Colonic mucosa (tissue), 4 donors: ENCODE data around the gene SRRD. TPM values are rescaled to one million over a fixed set of nuclear protein-coding genes. Genes with fewer than 3 reads are reported as not detected.

Experiments used
- DNase-seq: peaks from one replicate; pipeline ENCODE4 v3.0.0-alpha.2; 2020
- H3K27ac ChIP-seq: fragments of 200-600 bp; one replicate; pipeline ENCODE4 v1.8.0; 2021
- H3K27me3 ChIP-seq: fragments of 200-600 bp; one replicate; pipeline ENCODE4 v1.8.0; 2021
- H3K36me3 ChIP-seq: fragments of 200-600 bp; one replicate; pipeline ENCODE4 v1.8.0; 2021
- H3K4me1 ChIP-seq: fragments of 200-600 bp; one replicate; pipeline ENCODE4 v1.8.0; 2021; ENCODE audit warnings: mild to moderate bottlenecking
- H3K4me3 ChIP-seq: fragments of 200-600 bp; one replicate; pipeline ENCODE4 v1.8.0; 2021
- H3K9ac ChIP-seq, 2 donors: one replicate each; pipeline ENCODE4 v1.7.0; 2013; ENCODE audit warnings: control low read depth in 2 of 2, low read depth in 2 of 2, low read length in 2 of 2
- H3K9me3 ChIP-seq: fragments of 200-600 bp; one replicate; pipeline ENCODE4 v1.8.0; 2021
- CTCF ChIP-seq: fragments of 200-600 bp; IDR thresholded peaks from one replicate; pipeline ENCODE4 v1.8.0; 2022; ENCODE audit warnings: antibody characterized with exemption, mild to moderate bottlenecking
- intact Hi-C: fragments of 100-400 bp; cut with DNase I; formaldehyde crosslinking; loops from one replicate; pipeline ENCODE4 v1.14.1; 2022
- total RNA-seq, 2 donors: library from RNA; stranded (reverse); fragmentation: NEBNext Ultra II Directional in 1 of 2; extraction: Animal tissue kit (Norgen Biotek cat#: 25700) in 1 of 2; gene quantifications; one replicate each; pipeline ENCODE4 v1.2.1, GENCODE V29; 2021
- donor health status: healthy.
- donor health status: DM: no; HTN: no; CAD: no.
- donor health status: DM: no; HTN: no; CAD: no.

The SRRD gene
- total RNA-seq, 2 donors from 2014 or later = 11.8 to 16.4 TPM

- peaks cover 36% of the 10 kb centered on the region for H3K36me3 ChIP-seq
- DNase-seq = peak; percentile 33
- no peaks in the 10 kb centered on the region for H3K4me1 ChIP-seq
- no peaks in the 10 kb centered on the region for H3K9me3 ChIP-seq
- TF ChIP-seq CTCF = no peak
- H3K4me3 ChIP-seq = no peak overlapping the region
- H3K27me3 ChIP-seq = no peaks in the 10 kb centered on the region
- no peak overlapping the region for H3K9ac ChIP-seq
- no peak overlapping the region for H3K27ac ChIP-seq
- intact Hi-C loops = no loop called here
Observed at GRCh38 chr22:26502688-26503561, 19.2 kb downstream of the SRRD start.

- H3K27ac ChIP-seq = no peak overlapping the region
- H3K4me3 ChIP-seq = no peak overlapping the region
- TF ChIP-seq CTCF = no peak
- no peak for DNase-seq
- H3K36me3 ChIP-seq = peaks cover 28% of the 10 kb centered on the region
- no peak overlapping the region for H3K9ac ChIP-seq
- no peaks in the 10 kb centered on the region for H3K9me3 ChIP-seq
- H3K27me3 ChIP-seq = no peaks in the 10 kb centered on the region
- H3K4me1 ChIP-seq = no peaks in the 10 kb centered on the region
- intact Hi-C loops = no loop called here
Observed at GRCh38 chr22:26503758-26504157, 20.1 kb downstream of the SRRD start.

GRCh38 chr22:26508148-26508547 lies 24.5 kb downstream of the SRRD start:
- Histone ChIP-seq H3K9ac (no peak overlapping the region), H3K4me1 (peaks cover 7% of the 10 kb centered on the region), H3K27me3 (no peaks in the 10 kb centered on the region), H3K36me3 (peaks cover 17% of the 10 kb centered on the region), H3K9me3 (no peaks in the 10 kb centered on the region), H3K27ac (no peak overlapping the region), H3K4me3 (no peak overlapping the region)
- TF ChIP-seq CTCF = no peak
- DNase-seq = no peak
- intact Hi-C loops = no loop called here

- Histone ChIP-seq H3K9me3 (no peaks in the 10 kb centered on the region), H3K9ac (peak within 1 kb of the TSS; percentile 88 to 93), H3K4me1 (peaks cover 7% of the 10 kb centered on the region), H3K4me3 (peak within 1 kb of the TSS; percentile 84), H3K36me3 (no peaks in the 10 kb centered on the region), H3K27me3 (no peaks in the 10 kb centered on the region), H3K27ac (peak within 1 kb of the TSS; percentile 48)
- TF ChIP-seq CTCF = no peak
- intact Hi-C loops = no loop called here
- DNase-seq = peak; percentile 97
Observed at GRCh38 chr22:26512149-26512793, 28.6 kb downstream of the SRRD start, which contains the start of gene TFIP11. TFIP11 (minus strand) TSS chr22:26512473; CDS start chr22:26510272, 2,201 bp downstream.

GRCh38 chr22:26513838-26514237 lies 30.2 kb downstream of the SRRD start:
- TF ChIP-seq CTCF = no peak
- no peak overlapping the region for H3K27ac ChIP-seq

More at GRCh38 chr22:26513838-26514237, 30.2 kb downstream of the SRRD start:
- Histone ChIP-seq H3K9me3 (no peaks in the 10 kb centered on the region), H3K27me3 (no peaks in the 10 kb centered on the region), H3K4me3 (no peak overlapping the region), H3K4me1 (peaks cover 7% of the 10 kb centered on the region), H3K9ac (no peak overlapping the region), H3K36me3 (no peaks in the 10 kb centered on the region)
- intact Hi-C loops = no loop called here
- DNase-seq = no peak
